Astrocyte (in vitro differentiated cells and primary cell): ENCODE measurements around the gene PIM2.

Experiments
- EZH2 ChIP-seq: IDR thresholded peaks from 2 replicates; pipeline ENCODE4 v1.6.1; 2012; ENCODE audit warnings: mild to moderate bottlenecking, low read length, inconsistent platforms; ENCODE audit not compliant: insufficient read depth
- TF ChIP-seq, protein P1 (sequence below): IDR thresholded peaks from 2 replicates; pipeline ENCODE4 v1.5.1; 2011; ENCODE audit warnings: low read depth, mild to moderate bottlenecking, inconsistent platforms, low read length, moderate library complexity; ENCODE audit not compliant: insufficient read depth

DNA sequence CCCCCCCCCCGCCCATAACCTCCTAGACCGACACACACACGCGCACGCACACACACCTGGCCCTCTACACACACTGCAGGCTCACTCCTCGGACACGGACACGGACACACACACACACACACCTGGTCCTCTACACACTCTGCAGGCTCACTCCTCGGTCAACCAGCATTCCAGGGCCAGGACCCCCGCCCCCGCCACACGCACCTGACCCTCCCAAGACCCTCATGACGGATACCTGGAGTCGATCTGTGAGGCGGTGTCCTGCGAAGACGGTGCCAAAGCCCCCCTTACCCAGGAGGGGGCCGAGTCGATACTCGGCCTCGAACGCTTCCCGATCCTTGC, 552 bp downstream of the PIM2 start:
- TF ChIP-seq, protein P1, sequence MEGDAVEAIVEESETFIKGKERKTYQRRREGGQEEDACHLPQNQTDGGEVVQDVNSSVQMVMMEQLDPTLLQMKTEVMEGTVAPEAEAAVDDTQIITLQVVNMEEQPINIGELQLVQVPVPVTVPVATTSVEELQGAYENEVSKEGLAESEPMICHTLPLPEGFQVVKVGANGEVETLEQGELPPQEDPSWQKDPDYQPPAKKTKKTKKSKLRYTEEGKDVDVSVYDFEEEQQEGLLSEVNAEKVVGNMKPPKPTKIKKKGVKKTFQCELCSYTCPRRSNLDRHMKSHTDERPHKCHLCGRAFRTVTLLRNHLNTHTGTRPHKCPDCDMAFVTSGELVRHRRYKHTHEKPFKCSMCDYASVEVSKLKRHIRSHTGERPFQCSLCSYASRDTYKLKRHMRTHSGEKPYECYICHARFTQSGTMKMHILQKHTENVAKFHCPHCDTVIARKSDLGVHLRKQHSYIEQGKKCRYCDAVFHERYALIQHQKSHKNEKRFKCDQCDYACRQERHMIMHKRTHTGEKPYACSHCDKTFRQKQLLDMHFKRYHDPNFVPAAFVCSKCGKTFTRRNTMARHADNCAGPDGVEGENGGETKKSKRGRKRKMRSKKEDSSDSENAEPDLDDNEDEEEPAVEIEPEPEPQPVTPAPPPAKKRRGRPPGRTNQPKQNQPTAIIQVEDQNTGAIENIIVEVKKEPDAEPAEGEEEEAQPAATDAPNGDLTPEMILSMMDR: no peak
- no peak for TF ChIP-seq EZH2
